ENCODE results near the gene PLEKHG4B. TPM values are rescaled to one million over a fixed set of nuclear protein-coding genes. Genes with fewer than 3 reads are reported as not detected.
A peak's percentile ranks its signal among the peaks of the same experiment; 100 is the strongest.

The PLEKHG4B gene
- total RNA-seq, 1 donor from 2014 or later: 0.08 TPM

GRCh38 chr5:74503-75109 is 17.4 kb upstream of the PLEKHG4B start:
- DNase-seq (ENCODE audit: low read depth): no peak

GRCh38 chr5:75331-76320 is 16.3 kb upstream of the PLEKHG4B start:
- DNase-seq (ENCODE audit: low read depth): no peak

GRCh38 chr5:76358-77169 is 15.4 kb upstream of the PLEKHG4B start:
- DNase-seq (ENCODE audit: low read depth): no peak

GRCh38 chr5:77170-77501 is 14.8 kb upstream of the PLEKHG4B start:
- DNase-seq (ENCODE audit: low read depth): no peak

- DNase-seq (ENCODE audit: low read depth): no peak
These were observed 14.4 kb upstream of the PLEKHG4B start for GRCh38 chr5:77546-77945.

- DNase-seq (ENCODE audit: low read depth): peak; percentile 72
These were observed 13.8 kb upstream of the PLEKHG4B start for GRCh38 chr5:77957-78804.

- DNase-seq (ENCODE audit: low read depth): no peak
These were observed 13.2 kb upstream of the PLEKHG4B start for GRCh38 chr5:78805-79149.

- no peak for DNase-seq (ENCODE audit: low read depth)
These were observed 12.7 kb upstream of the PLEKHG4B start for GRCh38 chr5:79263-79662.

GRCh38 chr5:79821-80220 is 12.1 kb upstream of the PLEKHG4B start:
- no peak for DNase-seq (ENCODE audit: low read depth)

- peak; percentile 70 for DNase-seq (ENCODE audit: low read depth)
These were observed 10.5 kb upstream of the PLEKHG4B start for GRCh38 chr5:81391-82021.

- peak; percentile 79 for DNase-seq (ENCODE audit: low read depth)
These were observed 9.9 kb upstream of the PLEKHG4B start for GRCh38 chr5:82097-82496.

- no peak for DNase-seq (ENCODE audit: low read depth)
These were observed 9.4 kb upstream of the PLEKHG4B start for GRCh38 chr5:82570-82969.

- DNase-seq (ENCODE audit: low read depth): no peak
These were observed 8.9 kb upstream of the PLEKHG4B start for GRCh38 chr5:83029-83428.

- no peak for DNase-seq (ENCODE audit: low read depth)
These were observed 6.5 kb upstream of the PLEKHG4B start for GRCh38 chr5:85334-85995.

GRCh38 chr5:89337-90286 is 2.4 kb upstream of the PLEKHG4B start:
- no peak for DNase-seq (ENCODE audit: low read depth)

GRCh38 chr5:90590-91547 is 1.1 kb upstream of the PLEKHG4B start:
- DNase-seq (ENCODE audit: low read depth): peak; percentile 9

- DNase-seq (ENCODE audit: low read depth): no peak
These were observed 643 bp downstream of the PLEKHG4B start for GRCh38 chr5:92401-93220.

Measured in myocyte (in vitro differentiated cells).